HTERT RPE-1 (cell line): ENCODE data around the gene RAI14.

Source experiments
- in situ Hi-C: fragments of 300-500 bp; cut with MboI; formaldehyde crosslinking; loops from 4 replicates; pipeline ENCODE4 v1.14.3; 2020; ENCODE audit warnings: low sequenced_read_pairs

The RAI14 gene

DNA sequence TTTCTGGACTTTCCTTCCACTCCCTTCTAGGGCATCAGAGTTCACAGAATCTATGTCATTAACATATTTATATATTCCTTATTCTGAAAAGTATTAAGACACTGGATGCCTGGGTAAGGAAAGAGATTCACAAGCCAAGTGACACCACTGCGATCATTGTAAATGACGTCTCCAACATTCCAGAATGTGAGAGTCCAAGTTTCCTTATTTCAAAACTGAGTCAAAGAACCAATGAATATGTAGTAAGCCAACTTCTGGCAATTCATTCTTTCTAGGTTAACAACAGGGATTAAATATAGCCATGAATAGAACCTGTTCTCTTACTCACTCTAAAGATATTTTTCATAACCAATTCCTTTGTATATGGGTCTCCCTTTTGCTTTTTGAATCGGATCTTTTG is 18.1 kb downstream of the RAI14 start:
- in situ Hi-C loops: no loop called here

DNA sequence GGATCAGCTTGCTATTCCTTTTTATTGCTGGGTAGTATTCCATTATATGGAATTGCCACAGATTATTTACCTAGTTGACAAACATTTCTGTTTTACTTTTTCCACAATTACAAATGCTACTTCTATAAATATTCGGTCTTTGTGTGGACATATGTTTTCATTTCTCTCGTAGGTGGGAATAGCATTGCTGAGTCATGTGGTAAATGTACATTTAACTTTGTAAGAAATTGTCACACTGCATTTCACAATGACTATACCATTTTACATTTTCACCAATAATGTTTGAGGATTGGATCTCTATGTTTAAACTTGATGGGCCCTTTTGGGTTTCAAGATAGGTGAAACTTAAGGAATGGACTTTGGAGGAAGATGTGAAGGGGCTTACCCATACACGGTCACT is 19.7 kb downstream of the RAI14 start:
- in situ Hi-C loops: no loop called here

DNA sequence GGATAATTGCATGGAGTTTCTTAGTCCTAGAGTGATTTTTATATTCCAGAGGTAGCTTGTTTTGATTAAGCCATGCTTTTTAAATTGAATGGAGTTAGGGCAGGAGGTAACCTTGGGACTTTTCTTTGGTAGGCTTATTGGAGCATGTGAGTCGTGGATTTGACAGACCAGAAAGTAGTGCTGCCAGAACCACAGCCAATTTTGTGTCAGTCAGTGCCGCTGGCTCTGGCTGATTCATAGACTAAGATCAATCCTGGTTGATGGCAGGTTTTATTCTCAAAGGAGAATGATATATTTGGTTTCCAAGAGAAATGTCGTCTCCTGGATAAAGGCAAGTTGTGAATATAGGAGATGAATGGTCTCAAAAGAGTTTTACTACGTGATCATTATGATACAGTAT is 20.3 kb downstream of the RAI14 start:
- in situ Hi-C loops: no loop called here

DNA sequence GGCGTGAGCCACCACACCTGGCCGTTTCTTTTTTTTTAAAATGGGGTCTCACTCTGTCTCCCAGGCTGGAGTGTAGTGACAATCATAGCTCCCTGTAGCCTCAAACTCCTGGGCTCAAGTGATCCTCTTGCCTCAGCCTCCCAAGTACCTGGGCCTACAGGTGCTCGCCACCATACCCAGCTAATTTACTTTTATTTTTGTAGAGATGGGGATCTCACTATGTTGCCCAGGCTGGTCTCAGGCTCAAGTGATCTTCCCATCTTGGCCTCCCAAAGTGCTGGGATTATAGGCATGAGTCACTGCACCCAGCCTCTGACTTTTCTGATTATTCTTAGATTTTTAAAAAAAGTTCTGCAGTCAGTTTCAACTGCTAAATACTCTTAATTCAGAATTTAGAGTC is 21.3 kb downstream of the RAI14 start:
- in situ Hi-C loops: no loop called here

- in situ Hi-C loops: no loop called here
Measured at GRCh38 chr5:34680896-34681295, 24.8 kb downstream of the RAI14 start.

GRCh38 chr5:34682926-34683623 is 26.9 kb downstream of the RAI14 start:
- in situ Hi-C loops: no loop called here

- in situ Hi-C loops: no loop called here
Measured at GRCh38 chr5:34684281-34684979, 28.3 kb downstream of the RAI14 start.

DNA sequence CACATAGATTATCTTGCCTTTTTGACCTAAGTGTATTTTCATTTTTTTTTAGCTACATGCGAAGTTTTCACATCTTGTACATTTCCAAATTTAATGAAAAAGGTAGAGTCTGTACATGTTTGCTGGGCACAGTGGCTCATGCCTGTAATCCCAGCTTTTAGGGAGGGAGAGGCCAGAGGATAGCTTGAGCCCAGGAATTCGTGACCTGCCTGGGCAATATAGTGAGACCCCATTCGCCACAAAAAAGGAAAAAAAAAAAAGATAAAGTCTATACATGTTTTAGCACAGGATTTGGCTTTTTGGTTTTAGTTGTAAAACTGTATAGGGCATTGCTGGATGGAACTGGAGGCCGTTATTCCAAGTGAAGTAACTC is 28.8 kb downstream of the RAI14 start:
- in situ Hi-C loops: no loop called here

- in situ Hi-C loops: no loop called here
Measured at GRCh38 chr5:34685485-34686165, 29.5 kb downstream of the RAI14 start.

GRCh38 chr5:34686762-34687268 is 30.7 kb downstream of the RAI14 start:
- in situ Hi-C loops: no loop called here

DNA sequence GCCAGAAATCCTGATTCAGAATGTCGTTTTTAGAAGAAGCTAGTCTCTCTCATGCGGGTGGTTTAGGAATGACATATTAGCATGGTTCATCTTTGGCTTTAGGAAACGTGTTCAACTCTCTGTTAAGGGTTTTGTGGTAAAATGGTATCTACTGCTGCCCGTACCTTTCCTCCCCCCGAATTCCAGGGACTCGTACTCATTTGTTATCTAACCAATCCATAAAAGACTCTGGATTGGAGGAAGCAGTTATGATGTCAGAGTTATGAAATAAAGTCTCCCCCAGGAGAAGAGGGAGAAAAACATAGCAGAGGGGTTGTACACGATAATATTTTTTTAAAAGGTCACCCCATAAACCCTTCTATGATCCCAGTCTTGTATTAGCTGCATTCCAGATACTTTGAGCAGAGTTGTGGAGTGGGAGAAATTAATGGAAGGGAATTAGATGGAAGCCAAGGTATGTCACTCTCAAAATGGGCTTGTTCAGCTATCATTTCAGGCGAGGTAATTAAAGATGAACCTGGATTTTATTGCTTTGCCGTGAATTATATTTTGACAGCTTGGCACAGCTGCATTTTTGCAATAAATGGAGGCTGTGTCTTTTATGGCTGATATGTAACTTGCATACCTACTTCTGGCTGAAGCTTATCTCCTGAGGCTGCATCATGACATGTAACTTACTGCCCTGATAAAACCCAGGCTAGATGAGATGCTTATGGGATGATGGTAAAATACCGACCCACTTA is 31.3 kb downstream of the RAI14 start:
- in situ Hi-C loops: no loop called here

GRCh38 chr5:34688015-34688810 is 32.1 kb downstream of the RAI14 start:
- in situ Hi-C loops: no loop called here

DNA sequence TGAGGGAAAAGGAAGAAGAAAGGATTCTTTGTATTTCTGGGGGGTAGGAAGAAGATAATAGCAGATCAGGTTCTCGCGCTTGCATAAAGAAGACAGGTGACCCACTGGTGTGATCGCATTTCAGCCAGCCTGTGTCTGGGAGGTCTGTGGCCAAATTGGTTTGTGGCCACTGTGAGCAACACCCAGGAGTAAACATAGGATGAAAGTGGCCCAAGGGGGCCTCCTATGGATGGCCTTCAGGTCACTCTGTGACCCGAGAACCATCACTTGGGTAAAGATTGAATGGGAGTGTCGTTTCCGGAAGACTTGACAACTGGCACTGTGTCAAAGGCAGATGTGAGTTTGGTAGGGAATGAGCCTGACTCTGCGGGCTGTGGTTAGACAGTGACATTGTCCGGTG is 34.2 kb downstream of the RAI14 start:
- in situ Hi-C loops: no loop called here

DNA sequence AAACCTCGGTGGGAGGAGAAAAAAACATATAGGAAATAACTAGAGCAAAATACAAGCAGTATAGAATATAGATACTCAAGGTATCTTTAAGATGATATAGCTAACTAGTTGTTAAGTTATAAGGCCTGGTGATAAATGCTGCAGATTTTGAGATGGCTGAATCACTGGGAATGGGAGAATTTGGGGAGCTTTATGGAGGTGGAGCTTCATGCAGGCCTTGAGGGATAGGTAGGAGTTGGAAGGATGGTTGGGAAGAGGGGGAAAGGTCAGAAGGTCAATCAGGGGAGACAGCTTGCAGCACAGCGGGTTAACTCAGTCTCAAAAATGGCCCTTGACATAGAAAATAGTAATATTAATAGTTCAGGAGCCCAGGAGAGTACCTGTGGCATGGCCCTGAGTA is 34.8 kb downstream of the RAI14 start:
- in situ Hi-C loops: no loop called here

GRCh38 chr5:34691326-34691725 is 35.2 kb downstream of the RAI14 start:
- in situ Hi-C loops: no loop called here

DNA sequence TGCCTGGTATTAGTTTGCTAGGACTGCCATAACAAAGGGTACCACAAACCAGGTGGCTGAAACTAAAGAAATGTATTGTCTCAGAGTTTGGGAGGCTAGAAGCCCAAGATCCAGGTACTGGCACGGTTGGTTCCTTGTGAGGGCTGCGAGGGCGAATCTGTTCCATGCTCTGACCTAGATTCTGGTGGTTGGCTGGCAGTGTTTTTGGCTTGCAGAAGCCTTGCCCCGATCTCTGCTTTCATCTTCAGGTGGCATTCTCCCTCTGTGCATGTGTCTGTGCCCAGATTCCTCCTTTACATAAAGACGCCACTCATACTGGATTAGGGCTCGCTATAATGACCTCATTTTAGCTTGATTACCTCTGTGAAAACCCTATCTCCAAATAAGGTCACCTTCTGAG is 36.7 kb downstream of the RAI14 start:
- in situ Hi-C loops: no loop called here

- in situ Hi-C loops: no loop called here
Measured at GRCh38 chr5:34694012-34694411, 37.9 kb downstream of the RAI14 start.

GRCh38 chr5:34694685-34695084 is 38.6 kb downstream of the RAI14 start:
- in situ Hi-C loops: no loop called here

DNA sequence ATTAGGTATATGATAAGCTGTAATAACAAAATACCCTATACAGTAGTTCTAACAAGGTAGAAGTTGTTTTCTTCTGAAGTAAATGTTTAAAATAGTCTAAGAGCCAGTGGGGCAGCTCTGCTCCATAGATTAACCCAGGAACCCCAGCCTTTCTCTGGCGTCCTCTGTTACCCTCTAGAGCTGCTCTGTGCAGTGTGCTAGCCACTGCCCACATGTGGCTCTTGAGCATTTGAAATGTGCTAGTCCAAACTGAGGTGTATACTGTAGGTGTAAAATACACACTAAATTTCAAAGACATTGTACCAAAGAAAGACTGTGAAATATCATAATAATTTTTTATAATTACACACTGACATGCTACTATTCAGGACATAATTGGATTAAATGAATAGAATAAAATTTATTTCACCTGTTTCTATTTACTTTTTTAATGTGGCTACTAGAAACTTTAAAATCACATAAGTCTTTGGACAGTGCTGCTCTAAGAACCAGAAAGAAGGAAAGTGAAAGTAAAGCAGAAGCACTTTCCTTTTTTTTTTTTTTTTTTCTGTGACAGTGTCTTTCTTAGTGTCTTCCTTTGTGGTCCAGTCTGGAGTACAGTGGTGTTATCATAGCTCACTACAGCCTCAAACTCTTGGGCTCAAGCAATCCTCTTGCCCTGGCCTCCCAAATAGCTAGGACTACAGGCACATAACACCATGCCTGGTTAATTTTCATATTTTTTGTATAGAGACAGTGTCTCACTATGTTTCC is 39.3 kb downstream of the RAI14 start:
- in situ Hi-C loops: no loop called here
